Cardiac fibroblast (primary cell): Measurements from ENCODE around the gene CDC7.

Experiments
- DNase-seq, 2 donors: peaks; one replicate each; pipeline versions ENCODE4 v3.0.0 to v3.0.0-alpha.2; 2010; ENCODE audit warnings: low read depth in 2 of 2
- H3K4me3 ChIP-seq, 2 donors: replicated peaks in 1 of 2; 1 replicate in 1 of 2; 2 replicates in 1 of 2; pipeline ENCODE4 v1.5.1; 2011; ENCODE audit warnings: low read depth in 2 of 2, low read length in 2 of 2, mild to moderate bottlenecking in 2 of 2, moderate library complexity in 1 of 2
- TF ChIP-seq, protein P1 (sequence below): IDR thresholded peaks from one replicate; pipeline ENCODE4 v1.5.1; 2011; ENCODE audit warnings: low read depth, mild to moderate bottlenecking, low read length, inconsistent platforms

CDC7 gene

DNA sequence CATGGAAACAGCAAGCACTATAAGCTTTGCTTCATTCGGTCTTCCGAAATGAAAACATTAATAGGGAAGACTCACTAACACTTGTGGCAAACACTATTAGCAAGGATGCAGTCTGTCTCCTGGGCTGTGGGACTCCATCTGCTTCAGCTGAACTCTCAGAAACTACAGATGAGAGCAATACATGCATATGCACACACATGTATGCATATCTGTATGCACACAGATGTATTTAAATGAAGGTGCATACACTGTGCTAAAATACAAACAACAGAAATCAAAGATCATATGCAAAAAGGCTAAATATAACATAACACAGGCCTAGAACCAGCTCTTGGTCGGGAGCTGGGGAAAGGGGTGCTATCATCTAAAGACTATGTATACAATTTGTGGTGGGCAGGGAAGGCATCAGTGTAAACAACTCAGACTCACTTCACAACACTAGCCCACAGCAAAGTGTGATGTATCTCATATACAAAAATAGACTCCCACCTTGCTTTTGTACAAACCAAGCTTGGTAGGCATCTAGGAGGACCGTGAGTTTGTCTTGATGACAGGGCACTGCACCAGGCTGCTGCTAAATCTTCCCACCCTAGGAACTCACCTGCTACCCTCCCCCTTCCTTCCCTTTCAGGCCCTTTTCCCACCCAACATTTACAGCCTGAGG lies 32.8 kb downstream of the CDC7 start:
- TF ChIP-seq, protein P1, sequence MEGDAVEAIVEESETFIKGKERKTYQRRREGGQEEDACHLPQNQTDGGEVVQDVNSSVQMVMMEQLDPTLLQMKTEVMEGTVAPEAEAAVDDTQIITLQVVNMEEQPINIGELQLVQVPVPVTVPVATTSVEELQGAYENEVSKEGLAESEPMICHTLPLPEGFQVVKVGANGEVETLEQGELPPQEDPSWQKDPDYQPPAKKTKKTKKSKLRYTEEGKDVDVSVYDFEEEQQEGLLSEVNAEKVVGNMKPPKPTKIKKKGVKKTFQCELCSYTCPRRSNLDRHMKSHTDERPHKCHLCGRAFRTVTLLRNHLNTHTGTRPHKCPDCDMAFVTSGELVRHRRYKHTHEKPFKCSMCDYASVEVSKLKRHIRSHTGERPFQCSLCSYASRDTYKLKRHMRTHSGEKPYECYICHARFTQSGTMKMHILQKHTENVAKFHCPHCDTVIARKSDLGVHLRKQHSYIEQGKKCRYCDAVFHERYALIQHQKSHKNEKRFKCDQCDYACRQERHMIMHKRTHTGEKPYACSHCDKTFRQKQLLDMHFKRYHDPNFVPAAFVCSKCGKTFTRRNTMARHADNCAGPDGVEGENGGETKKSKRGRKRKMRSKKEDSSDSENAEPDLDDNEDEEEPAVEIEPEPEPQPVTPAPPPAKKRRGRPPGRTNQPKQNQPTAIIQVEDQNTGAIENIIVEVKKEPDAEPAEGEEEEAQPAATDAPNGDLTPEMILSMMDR, result no peak

DNA sequence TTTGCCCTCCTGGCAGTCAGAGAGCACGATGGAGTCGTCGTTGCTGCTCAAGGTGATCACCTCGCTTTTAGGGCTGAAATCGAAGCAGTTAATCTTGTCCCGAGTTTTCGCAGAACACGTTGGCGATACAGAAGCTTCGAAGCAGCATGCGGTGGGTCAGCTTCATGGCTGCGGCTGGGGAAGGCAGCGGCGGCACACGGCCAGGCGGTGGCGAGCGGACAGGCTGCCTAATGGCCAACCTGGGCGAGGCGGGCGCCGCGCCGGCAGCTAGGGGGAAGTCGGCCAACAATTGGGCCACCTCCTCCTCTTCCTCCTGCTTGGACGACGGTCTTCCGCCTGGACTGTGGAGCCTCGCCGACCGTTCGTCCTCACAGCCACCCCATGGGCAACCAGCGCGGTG lies 34.8 kb downstream of the CDC7 start:
- TF ChIP-seq, protein P1, result no peak
- no peak for DNase-seq
- H3K4me3 ChIP-seq, result no peak overlapping the region

More for the DNA sequence above, 32.8 kb downstream of the CDC7 start:
- DNase-seq, result no peak
- H3K4me3 ChIP-seq, result no peak overlapping the region

DNA sequence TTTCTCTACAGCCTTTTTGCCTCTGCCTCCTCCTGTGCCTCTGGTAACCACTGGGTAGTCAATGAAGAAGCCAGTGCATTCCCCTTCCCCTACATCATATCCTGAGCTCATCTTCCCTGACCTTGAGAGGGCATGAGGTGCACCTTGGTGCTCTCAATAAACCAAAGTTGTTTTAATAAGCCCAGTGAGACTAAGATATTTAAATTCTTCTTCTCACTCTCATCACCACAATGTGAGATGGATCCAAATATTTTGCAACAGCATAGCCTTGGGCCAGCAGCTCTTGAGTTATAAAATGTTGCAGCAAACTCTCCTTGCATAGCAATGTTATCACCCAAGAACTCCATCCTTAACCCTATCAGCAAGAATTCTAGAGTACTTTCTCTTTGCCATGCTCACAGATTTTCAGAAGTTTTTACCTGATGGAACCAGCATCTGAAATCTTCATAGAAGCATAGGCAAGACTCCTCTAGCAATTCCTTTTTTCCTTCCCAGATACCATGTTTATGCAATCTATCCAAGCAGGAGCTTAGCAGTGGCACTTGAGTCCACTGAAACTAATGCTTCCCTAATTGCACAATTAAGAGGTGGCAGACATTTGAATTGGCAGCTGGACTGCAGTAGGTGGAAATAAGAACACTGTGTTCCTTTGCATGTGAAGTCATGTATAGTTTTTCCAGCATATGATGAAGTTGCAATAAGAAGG lies 36.8 kb downstream of the CDC7 start:
- peak; percentile 77 to 79 for DNase-seq
- TF ChIP-seq, protein P1, result no peak
- no peak overlapping the region for H3K4me3 ChIP-seq

DNA sequence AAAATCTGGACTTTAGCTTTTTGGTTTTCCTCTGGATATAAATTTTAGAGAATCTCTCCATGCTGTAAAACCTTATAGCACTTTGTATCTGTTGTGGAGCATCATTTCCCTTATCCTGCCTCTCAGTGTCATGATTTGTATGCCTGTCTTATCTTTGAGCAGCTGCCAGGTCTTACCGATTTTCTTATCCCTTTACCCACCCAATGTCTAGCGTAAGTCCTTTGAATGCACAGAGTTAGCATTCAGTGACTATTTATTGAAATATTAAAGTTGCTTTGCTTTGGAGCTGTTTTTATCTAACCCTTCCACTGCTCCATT lies 37.3 kb downstream of the CDC7 start:
- DNase-seq, result no peak
- TF ChIP-seq, protein P1, result no peak
- H3K4me3 ChIP-seq, result no peak overlapping the region

DNA sequence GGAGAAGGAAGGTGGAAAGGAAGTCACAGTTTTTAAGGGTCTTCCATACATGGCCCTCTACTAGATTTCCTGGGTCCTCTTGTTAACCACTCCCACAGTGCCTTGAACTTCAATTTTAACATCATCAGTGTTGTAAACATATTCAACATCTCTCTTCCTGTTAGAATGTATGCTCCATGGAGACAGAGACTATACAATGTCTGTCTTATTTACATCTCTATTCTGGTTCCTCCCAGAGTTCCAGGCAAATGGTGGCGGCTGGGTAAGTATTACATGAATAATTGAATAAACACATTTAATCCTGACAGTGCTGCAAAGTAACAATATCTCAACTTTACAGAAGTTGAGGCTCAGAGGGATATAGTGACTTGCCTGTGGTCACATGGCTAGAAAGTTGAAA lies 40.3 kb downstream of the CDC7 start:
- no peak for DNase-seq
- TF ChIP-seq, protein P1, result no peak

DNA sequence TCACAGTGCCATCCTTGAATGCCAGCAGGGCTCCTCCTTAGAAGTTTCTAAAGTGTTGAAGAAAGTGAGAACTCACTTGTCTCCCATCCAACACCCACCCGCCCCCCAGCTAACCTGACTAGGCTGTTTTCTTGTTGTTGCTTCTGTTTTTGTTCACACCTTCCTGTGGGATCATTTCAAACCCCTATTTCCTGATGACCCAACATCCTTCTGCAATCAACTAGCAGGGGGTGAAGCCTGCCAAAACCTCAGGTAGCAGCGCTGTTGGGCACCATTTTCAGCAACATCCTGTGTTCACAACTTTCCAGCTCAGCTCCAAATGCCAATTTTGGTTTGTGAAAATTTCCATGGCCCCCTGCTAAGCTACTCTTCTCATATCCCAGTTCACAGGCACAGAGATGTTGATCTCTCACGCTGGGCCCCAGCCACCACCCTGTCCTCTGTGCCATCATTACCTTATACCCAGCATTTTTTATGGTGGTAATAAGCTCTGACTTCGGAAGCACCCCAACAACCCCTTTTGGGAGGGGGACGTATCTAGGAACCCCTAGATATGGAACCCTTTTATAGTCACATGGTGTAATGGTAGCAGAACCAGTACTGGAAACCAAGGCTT lies 41.4 kb downstream of the CDC7 start:
- DNase-seq, result no peak
- H3K4me3 ChIP-seq, result no peak overlapping the region
- TF ChIP-seq, protein P1, result no peak

More for the DNA sequence above, 40.3 kb downstream of the CDC7 start:
- no peak overlapping the region for H3K4me3 ChIP-seq
